Vagina (tissue), 2 donors: Measurements from ENCODE around the gene IRF2BP1.

Source experiments
- POLR2A ChIP-seq, 2 donors: fragments of 450-650 bp; IDR thresholded peaks; one replicate each; pipeline ENCODE4 v1.6.1; 2017; ENCODE audit warnings: antibody characterized with exemption in 2 of 2, mild to moderate bottlenecking in 2 of 2, moderate library complexity in 2 of 2
- POLR2AphosphoS5 ChIP-seq, 2 donors: sonication (generic); formaldehyde crosslinking; IDR thresholded peaks; one replicate each; pipeline ENCODE4 v1.9.0; 2017; ENCODE audit warnings: antibody characterized with exemption in 2 of 2, mild to moderate bottlenecking in 2 of 2, low read depth in 1 of 2; ENCODE audit not compliant: insufficient read depth in 1 of 2
- TF ChIP-seq, protein P1 (sequence below), 3 experiments: fragments of 450-650 bp in 2 of 3; fragments of 200-600 bp in 1 of 3; sonication (generic) in 1 of 3; IDR thresholded peaks; one replicate each; pipeline ENCODE4 v1.5.1; 2017 to 2019; ENCODE audit warnings: antibody characterized with exemption in 3 of 3, mild to moderate bottlenecking in 2 of 3, moderate library complexity in 2 of 3

DNA sequence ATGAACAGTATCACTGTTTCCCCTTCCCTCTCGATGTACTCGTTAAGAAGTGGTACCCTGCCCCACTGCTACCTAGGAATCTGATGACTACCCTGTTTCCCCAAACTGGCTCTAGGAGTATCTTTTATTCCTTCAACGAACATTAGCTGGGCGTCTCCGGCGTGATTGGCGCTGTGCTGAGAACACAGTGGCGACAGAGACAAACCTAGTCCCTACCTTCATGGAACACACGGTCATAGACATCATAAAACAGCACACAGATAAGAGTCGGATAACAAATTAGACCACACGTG, 23.7 kb downstream of the IRF2BP1 start:
- TF ChIP-seq, protein P1, sequence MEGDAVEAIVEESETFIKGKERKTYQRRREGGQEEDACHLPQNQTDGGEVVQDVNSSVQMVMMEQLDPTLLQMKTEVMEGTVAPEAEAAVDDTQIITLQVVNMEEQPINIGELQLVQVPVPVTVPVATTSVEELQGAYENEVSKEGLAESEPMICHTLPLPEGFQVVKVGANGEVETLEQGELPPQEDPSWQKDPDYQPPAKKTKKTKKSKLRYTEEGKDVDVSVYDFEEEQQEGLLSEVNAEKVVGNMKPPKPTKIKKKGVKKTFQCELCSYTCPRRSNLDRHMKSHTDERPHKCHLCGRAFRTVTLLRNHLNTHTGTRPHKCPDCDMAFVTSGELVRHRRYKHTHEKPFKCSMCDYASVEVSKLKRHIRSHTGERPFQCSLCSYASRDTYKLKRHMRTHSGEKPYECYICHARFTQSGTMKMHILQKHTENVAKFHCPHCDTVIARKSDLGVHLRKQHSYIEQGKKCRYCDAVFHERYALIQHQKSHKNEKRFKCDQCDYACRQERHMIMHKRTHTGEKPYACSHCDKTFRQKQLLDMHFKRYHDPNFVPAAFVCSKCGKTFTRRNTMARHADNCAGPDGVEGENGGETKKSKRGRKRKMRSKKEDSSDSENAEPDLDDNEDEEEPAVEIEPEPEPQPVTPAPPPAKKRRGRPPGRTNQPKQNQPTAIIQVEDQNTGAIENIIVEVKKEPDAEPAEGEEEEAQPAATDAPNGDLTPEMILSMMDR (IDR thresholded peaks at IDR 0.05), result no peak
- TF ChIP-seq POLR2AphosphoS5 (IDR thresholded peaks at IDR 0.05; ENCODE audit: insufficient read depth in 1 of 2, low read depth in 1 of 2) (no peak), POLR2A (IDR thresholded peaks at IDR 0.05) (no peak)
